T-helper 1 cell (primary cell): ENCODE results near the gene KCNJ15.
A peak's percentile ranks its signal among the peaks of the same experiment; 100 is the strongest.

ENCODE experiments used
- DNase-seq, 5 donors: peaks; one replicate each; pipeline ENCODE4 v3.0.0-alpha.2; 2012 to 2020

Gene KCNJ15

GRCh38 chr21:38329162-38329561 is 72.4 kb downstream of the KCNJ15 start:
- no peak for DNase-seq

GRCh38 chr21:38330666-38331065 is 73.9 kb downstream of the KCNJ15 start:
- no peak for DNase-seq

GRCh38 chr21:38333301-38334272 is 76.8 kb downstream of the KCNJ15 start:
- DNase-seq, result no peak

GRCh38 chr21:38334866-38335265 is 78.1 kb downstream of the KCNJ15 start:
- no peak for DNase-seq

- no peak for DNase-seq
Measured at GRCh38 chr21:38337793-38338192, 81.0 kb downstream of the KCNJ15 start.

- no peak for DNase-seq
Measured at GRCh38 chr21:38340131-38340530, 83.3 kb downstream of the KCNJ15 start.

GRCh38 chr21:38341546-38342012 is 84.8 kb downstream of the KCNJ15 start:
- DNase-seq, result no peak

- DNase-seq, result no peak
Measured at GRCh38 chr21:38342739-38343138, 85.9 kb downstream of the KCNJ15 start.

GRCh38 chr21:38343691-38344090 is 86.9 kb downstream of the KCNJ15 start:
- DNase-seq, result no peak

GRCh38 chr21:38346286-38346685 is 89.5 kb downstream of the KCNJ15 start:
- no peak for DNase-seq

- no peak for DNase-seq
Measured at GRCh38 chr21:38349111-38349746, 92.4 kb downstream of the KCNJ15 start.

GRCh38 chr21:38349977-38350376 is 93.2 kb downstream of the KCNJ15 start:
- DNase-seq, result no peak

GRCh38 chr21:38350684-38351083 is 93.9 kb downstream of the KCNJ15 start:
- no peak for DNase-seq

- no peak for DNase-seq
Measured at GRCh38 chr21:38351176-38351959, 94.6 kb downstream of the KCNJ15 start.

GRCh38 chr21:38351961-38352521 is 95.2 kb downstream of the KCNJ15 start:
- no peak for DNase-seq

GRCh38 chr21:38352536-38353219 is 95.9 kb downstream of the KCNJ15 start:
- DNase-seq, result peak in 1 of 5 donors; percentile 7

GRCh38 chr21:38354231-38354630 is 97.4 kb downstream of the KCNJ15 start:
- no peak for DNase-seq

- no peak for DNase-seq
Measured at GRCh38 chr21:38354746-38355145, 98.0 kb downstream of the KCNJ15 start.

GRCh38 chr21:38355353-38355752 is 98.6 kb downstream of the KCNJ15 start:
- DNase-seq, result no peak

GRCh38 chr21:38355992-38356781 is 99.4 kb downstream of the KCNJ15 start:
- DNase-seq, result peak in 4 of 5 donors; percentile 36 to 54 (median 45)
